WTC11 (cell line): ENCODE measurements around the gene MAPK11.

Experiments used
- CTCF ChIP-seq: fragments of 200-600 bp; IDR thresholded peaks from 2 replicates; pipeline ENCODE4 v1.8.0; 2022; ENCODE audit warnings: antibody characterized with exemption
- TF ChIP-seq, protein P1 (sequence below): fragments of 250-450 bp; sonication (Bioruptor Pico); IDR thresholded peaks from 2 replicates; pipeline ENCODE4 v1.9.0; 2021; ENCODE audit warnings: mild to moderate bottlenecking

- TF ChIP-seq CTCF, result no peak
- TF ChIP-seq, protein P1, sequence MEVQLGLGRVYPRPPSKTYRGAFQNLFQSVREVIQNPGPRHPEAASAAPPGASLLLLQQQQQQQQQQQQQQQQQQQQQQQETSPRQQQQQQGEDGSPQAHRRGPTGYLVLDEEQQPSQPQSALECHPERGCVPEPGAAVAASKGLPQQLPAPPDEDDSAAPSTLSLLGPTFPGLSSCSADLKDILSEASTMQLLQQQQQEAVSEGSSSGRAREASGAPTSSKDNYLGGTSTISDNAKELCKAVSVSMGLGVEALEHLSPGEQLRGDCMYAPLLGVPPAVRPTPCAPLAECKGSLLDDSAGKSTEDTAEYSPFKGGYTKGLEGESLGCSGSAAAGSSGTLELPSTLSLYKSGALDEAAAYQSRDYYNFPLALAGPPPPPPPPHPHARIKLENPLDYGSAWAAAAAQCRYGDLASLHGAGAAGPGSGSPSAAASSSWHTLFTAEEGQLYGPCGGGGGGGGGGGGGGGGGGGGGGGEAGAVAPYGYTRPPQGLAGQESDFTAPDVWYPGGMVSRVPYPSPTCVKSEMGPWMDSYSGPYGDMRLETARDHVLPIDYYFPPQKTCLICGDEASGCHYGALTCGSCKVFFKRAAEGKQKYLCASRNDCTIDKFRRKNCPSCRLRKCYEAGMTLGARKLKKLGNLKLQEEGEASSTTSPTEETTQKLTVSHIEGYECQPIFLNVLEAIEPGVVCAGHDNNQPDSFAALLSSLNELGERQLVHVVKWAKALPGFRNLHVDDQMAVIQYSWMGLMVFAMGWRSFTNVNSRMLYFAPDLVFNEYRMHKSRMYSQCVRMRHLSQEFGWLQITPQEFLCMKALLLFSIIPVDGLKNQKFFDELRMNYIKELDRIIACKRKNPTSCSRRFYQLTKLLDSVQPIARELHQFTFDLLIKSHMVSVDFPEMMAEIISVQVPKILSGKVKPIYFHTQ (CRISPR knock-in tag), result no peak
These were observed 42.2 kb upstream of the MAPK11 start for GRCh38 chr22:50312371-50312770.
